ENCODE results near the gene WDR74. TPM values are rescaled to one million over a fixed set of nuclear protein-coding genes. Genes with fewer than 3 reads are reported as not detected.
A peak's percentile ranks its signal among the peaks of the same experiment; 100 is the strongest.

The WDR74 gene
- total and polyA plus RNA-seq, 2 of the 13 experiments (the other 11 are each of a cell fraction or from before 2014, with no cell fraction given), result 77.0 to 83.3 TPM

- TF ChIP-seq RFXANK (CRISPR knock-in tag; IDR thresholded peaks at IDR 0.05), result no peak
- TF ChIP-seq, protein P1, sequence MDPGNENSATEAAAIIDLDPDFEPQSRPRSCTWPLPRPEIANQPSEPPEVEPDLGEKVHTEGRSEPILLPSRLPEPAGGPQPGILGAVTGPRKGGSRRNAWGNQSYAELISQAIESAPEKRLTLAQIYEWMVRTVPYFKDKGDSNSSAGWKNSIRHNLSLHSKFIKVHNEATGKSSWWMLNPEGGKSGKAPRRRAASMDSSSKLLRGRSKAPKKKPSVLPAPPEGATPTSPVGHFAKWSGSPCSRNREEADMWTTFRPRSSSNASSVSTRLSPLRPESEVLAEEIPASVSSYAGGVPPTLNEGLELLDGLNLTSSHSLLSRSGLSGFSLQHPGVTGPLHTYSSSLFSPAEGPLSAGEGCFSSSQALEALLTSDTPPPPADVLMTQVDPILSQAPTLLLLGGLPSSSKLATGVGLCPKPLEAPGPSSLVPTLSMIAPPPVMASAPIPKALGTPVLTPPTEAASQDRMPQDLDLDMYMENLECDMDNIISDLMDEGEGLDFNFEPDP (CRISPR knock-in tag; conservative IDR thresholded peaks at IDR 0.05), result 0 out of 2 replicates have a peak, but pooled peaks have one; percentile 82
- TF ChIP-seq SMAD3 (CRISPR knock-in tag; IDR thresholded peaks at IDR 0.05), result peak; percentile 66; the same call in 1 of the 2 replicates
- TF ChIP-seq SP1 (IDR thresholded peaks at IDR 0.05), result no peak
- TF ChIP-seq SP1 (CRISPR knock-in tag; IDR thresholded peaks at IDR 0.05), result peak; percentile 72
- peak; percentile 96 for TF ChIP-seq GABPA (IDR thresholded peaks at IDR 0.05; ENCODE audit: low read depth, low read length)
- peak; percentile 90 for TF ChIP-seq GABPA (CRISPR knock-in tag; IDR thresholded peaks at IDR 0.05; ENCODE audit: low read depth)
- 0 out of 2 replicates have a peak, but pooled peaks have one; percentile 59 for TF ChIP-seq ZNF431 (CRISPR knock-in tag; IDR thresholded peaks at IDR 0.05; ENCODE audit: borderline replicate concordance, low read depth)
- peak; percentile 31; the same call in 1 of the 2 replicates for TF ChIP-seq KLF6 (CRISPR knock-in tag; IDR thresholded peaks at IDR 0.05)
- no peak for TF ChIP-seq ATF5 (CRISPR knock-in tag; IDR thresholded peaks at IDR 0.05; ENCODE audit: low read depth)
- TF ChIP-seq THAP11 (CRISPR knock-in tag; IDR thresholded peaks at IDR 0.05), result peak; percentile 85
- TF ChIP-seq POLR2AphosphoS2 (IDR thresholded peaks at IDR 0.05; ENCODE audit: low read depth, low read length), result peak; percentile 63; the same call in 1 of the 2 replicates
- TF ChIP-seq ZNF776 (CRISPR knock-in tag; IDR thresholded peaks at IDR 0.05), result peak; percentile 48; the same call in 1 of the 2 replicates
- TF ChIP-seq ZNF446 (CRISPR knock-in tag; IDR thresholded peaks at IDR 0.05), result peak; percentile 30; the same call in 1 of the 2 replicates
- 0 out of 2 replicates have a peak, but pooled peaks have one; percentile 45 for TF ChIP-seq PAF1 (CRISPR knock-in tag; IDR thresholded peaks at IDR 0.05)
- no peak for TF ChIP-seq LCORL (IDR thresholded peaks at IDR 0.05)
- TF ChIP-seq LCORL (CRISPR knock-in tag; IDR thresholded peaks at IDR 0.05), result peak; percentile 77
- TF ChIP-seq ZNF225 (CRISPR knock-in tag; IDR thresholded peaks at IDR 0.05), result peak; percentile 87; the same call in 1 of the 2 replicates
- TF ChIP-seq, protein P2, sequence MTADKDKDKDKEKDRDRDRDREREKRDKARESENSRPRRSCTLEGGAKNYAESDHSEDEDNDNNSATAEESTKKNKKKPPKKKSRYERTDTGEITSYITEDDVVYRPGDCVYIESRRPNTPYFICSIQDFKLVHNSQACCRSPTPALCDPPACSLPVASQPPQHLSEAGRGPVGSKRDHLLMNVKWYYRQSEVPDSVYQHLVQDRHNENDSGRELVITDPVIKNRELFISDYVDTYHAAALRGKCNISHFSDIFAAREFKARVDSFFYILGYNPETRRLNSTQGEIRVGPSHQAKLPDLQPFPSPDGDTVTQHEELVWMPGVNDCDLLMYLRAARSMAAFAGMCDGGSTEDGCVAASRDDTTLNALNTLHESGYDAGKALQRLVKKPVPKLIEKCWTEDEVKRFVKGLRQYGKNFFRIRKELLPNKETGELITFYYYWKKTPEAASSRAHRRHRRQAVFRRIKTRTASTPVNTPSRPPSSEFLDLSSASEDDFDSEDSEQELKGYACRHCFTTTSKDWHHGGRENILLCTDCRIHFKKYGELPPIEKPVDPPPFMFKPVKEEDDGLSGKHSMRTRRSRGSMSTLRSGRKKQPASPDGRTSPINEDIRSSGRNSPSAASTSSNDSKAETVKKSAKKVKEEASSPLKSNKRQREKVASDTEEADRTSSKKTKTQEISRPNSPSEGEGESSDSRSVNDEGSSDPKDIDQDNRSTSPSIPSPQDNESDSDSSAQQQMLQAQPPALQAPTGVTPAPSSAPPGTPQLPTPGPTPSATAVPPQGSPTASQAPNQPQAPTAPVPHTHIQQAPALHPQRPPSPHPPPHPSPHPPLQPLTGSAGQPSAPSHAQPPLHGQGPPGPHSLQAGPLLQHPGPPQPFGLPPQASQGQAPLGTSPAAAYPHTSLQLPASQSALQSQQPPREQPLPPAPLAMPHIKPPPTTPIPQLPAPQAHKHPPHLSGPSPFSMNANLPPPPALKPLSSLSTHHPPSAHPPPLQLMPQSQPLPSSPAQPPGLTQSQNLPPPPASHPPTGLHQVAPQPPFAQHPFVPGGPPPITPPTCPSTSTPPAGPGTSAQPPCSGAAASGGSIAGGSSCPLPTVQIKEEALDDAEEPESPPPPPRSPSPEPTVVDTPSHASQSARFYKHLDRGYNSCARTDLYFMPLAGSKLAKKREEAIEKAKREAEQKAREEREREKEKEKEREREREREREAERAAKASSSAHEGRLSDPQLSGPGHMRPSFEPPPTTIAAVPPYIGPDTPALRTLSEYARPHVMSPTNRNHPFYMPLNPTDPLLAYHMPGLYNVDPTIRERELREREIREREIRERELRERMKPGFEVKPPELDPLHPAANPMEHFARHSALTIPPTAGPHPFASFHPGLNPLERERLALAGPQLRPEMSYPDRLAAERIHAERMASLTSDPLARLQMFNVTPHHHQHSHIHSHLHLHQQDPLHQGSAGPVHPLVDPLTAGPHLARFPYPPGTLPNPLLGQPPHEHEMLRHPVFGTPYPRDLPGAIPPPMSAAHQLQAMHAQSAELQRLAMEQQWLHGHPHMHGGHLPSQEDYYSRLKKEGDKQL (CRISPR knock-in tag; IDR thresholded peaks at IDR 0.05; ENCODE audit: low read depth), result 0 out of 2 replicates have a peak, but pooled peaks have one; percentile 43
- TF ChIP-seq ZNF891 (CRISPR knock-in tag; IDR thresholded peaks at IDR 0.05), result peak; percentile 68; the same call in 1 of the 2 replicates
- TF ChIP-seq ZNF564 (CRISPR knock-in tag; IDR thresholded peaks at IDR 0.05), result 0 out of 2 replicates have a peak, but pooled peaks have one; percentile 62
- TF ChIP-seq CHCHD3 (CRISPR knock-in tag; IDR thresholded peaks at IDR 0.05), result no peak
Observed at GRCh38 chr11:62791501-62792201, 47.7 kb downstream of the WDR74 start, which contains the start of gene TMEM223 (continued).

All from HepG2 (cell line).